Measurements from ENCODE around the gene TBK1.

TBK1 gene

DNA sequence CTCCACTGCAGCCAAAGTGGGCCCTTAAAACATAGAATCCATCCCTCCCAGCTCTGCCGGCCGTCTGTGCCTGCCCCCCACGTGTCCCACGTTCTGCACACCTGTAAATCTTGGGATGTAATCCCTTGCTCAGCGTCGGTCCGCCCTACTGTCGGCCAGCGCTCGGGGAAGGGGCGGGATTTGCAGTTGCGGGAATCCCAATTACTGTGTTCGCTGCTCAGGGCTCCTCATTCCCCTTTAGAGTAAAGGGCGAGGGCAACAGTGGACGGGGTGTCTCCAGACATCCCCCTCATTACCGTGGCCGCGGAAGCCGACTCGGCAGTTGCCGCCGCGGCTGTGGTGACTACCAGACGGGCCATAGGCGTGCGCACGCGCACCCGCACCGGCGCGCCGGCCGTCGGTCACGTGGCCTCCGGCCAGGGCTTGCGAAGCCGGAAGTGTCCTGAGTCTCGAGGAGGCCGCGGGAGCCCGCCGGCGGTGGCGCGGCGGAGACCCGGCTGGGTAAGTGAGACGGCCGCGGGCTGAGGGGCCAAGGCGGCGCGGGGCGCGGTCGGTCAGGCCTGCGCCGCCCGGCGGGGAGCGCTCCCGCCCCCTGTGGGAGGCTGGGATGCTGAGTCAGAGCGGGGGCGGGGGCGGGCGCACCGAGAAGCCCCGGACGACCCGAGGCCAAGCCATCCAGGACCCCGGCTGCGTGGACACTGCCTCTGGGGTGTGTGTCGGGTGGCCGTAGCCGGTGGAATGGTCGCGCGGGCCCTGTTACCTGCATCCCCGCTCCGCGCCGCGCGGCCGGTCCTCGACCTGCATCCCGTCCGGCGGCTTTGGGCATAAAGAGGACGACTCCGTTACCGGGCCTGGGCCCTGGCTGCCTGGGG is at the start of gene TBK1:
TBK1 (plus strand) TSS at position 434 of the 872 bp plus-strand sequence. CDS start 3,751 bp downstream, outside the sequence.
- H3K9me3 Mint-ChIP-seq: no peaks in the 10 kb centered on the region
- H3K4me1 Mint-ChIP-seq: peaks cover 17 to 28% of the 10 kb centered on the region in 2 donors
- peak within 1 kb of the TSS; percentile 93 to 97 for H3K4me3 Mint-ChIP-seq
- ATAC-seq (replicated peaks) (peak; percentile 88 to 91), DNase-seq (peak; percentile 81)
- H3K27ac Mint-ChIP-seq: peak within 1 kb of the TSS; percentile 95
- peaks cover 4 to 19% of the 10 kb centered on the region in 2 donors for H3K36me3 Mint-ChIP-seq
- no peaks in the 10 kb centered on the region for H3K27me3 Mint-ChIP-seq

DNA sequence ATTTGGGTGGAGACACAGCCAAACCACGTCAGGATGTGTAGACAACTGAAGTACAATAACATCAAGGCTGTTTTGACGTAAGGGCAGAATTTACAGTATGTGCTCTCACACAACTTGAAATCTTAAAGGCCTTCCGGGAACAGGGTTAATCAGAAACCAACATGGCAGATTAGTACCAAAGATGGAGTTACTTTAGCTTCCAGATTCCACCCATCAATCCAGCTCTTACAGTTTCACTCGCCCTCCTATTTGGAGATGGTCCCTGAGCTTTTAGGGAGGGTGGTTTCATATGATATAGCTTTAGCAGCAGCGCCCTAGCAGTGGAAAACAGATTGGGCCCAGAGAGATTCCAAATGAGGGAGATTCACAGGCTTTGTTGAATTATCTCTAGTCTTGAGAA is 49.7 kb upstream of the TBK1 start:
- peaks cover 6 to 8% of the 10 kb centered on the region in 2 donors for H3K27me3 Mint-ChIP-seq
- no peaks in the 10 kb centered on the region for H3K9me3 Mint-ChIP-seq
- no peak overlapping the region for H3K4me3 Mint-ChIP-seq
- H3K27ac Mint-ChIP-seq: no peak overlapping the region
- peaks cover 5 to 16% of the 10 kb centered on the region in 2 donors for H3K4me1 Mint-ChIP-seq
- H3K36me3 Mint-ChIP-seq: peaks cover 0 to 4% of the 10 kb centered on the region in 2 donors
- no peak for DNase-seq
- no peak for ATAC-seq (replicated peaks)

DNA sequence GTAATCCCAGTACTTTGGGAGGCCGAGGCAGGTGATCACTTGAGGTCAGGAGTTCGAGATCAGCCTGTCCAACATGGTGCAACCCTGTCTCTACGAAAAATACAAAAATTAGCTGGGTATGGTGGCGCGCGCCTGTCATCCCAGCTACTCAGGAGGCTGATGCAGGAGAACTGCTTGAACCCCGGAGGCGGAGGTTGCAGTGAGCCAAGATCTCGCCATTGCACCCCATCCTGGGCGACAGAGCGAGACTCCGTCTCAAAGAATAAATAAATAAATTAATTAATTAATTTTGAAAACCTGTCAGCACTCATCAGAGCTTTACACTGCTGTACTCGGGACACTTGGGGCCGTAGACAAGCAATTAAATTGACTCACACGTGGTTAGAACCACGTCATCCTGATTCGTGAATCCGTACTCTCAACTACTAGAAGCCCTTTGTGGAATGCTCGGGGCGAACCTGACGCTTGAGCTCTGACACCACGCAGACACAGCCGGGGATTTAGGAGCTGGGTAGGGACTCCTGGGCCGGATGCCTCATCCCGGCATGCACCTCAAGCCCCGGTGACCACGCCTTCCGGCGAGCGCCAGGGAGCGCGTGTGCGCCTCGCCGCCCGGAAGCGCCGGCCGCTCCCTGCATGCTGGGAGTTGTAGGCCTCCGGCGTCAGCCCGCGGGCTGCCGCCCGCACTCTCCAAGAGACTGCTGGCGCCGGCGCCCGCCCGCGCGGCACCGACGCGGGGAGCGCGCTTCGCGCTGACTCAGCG is 48.0 kb upstream of the TBK1 start, which contains the start of gene XPOT:
XPOT (plus strand) TSS at position 686 of the 763 bp plus-strand sequence. CDS start 5,644 bp downstream, outside the sequence.
- Mint-ChIP-seq H3K4me3 (peak within 1 kb of the TSS; percentile 99 to 100), H3K9me3 (no peaks in the 10 kb centered on the region), H3K4me1 (peaks cover 8 to 26% of the 10 kb centered on the region in 2 donors), H3K36me3 (peaks cover 4% of the 10 kb centered on the region in 2 donors), H3K27me3 (peaks cover 0 to 8% of the 10 kb centered on the region in 2 donors), H3K27ac (peak within 1 kb of the TSS; percentile 100)
- peak; percentile 94 to 96 for ATAC-seq (replicated peaks)
- DNase-seq: peak; percentile 93

DNA sequence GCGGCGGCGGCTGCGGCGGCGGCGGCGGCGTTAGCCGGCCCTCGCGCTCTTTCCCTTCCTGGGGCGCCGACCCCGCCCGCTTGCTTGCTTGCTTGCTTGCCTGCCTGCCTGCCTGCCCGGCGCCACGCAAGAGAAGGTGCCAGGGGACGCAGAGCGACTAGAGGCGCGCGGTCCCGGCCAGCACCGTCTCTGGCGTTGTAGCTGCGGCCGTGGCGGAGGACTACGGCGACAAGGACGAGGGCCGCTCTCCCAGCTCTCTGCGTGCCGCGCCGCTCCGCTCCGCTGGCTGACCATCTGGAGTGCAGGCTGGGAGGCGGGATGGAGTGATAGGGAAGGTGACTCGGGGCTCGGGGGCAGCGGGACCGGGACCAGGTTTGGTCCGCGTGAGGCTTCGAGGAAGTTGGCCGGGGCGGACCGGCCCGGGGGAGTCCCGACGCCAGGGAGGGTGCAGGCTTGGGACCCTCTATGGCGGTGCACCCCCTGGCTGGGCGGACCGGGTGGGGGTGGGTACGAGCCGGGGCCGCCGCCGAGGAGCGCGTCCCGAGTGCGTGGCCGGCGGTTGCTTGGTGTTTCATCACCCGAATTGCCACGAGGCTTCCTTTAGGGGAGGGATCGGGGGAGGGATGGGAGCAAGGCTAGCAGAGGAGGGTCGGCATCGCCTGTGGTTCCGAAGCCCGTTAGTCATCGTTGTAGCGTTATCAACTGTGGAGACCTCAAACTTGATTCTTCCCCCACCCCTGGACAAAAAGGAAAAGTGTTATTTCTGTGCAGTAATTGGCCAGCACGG is 47.3 kb upstream of the TBK1 start:
- Mint-ChIP-seq H3K36me3 (peaks cover 4% of the 10 kb centered on the region in 2 donors), H3K27me3 (peaks cover 0 to 8% of the 10 kb centered on the region in 2 donors), H3K4me1 (peaks cover 8 to 26% of the 10 kb centered on the region in 2 donors), H3K9me3 (no peaks in the 10 kb centered on the region), H3K27ac (peak overlapping the region; percentile 100), H3K4me3 (peak overlapping the region; percentile 99 to 100)
- peak; percentile 33 for DNase-seq
- ATAC-seq (replicated peaks): peak; percentile 30 to 68

DNA sequence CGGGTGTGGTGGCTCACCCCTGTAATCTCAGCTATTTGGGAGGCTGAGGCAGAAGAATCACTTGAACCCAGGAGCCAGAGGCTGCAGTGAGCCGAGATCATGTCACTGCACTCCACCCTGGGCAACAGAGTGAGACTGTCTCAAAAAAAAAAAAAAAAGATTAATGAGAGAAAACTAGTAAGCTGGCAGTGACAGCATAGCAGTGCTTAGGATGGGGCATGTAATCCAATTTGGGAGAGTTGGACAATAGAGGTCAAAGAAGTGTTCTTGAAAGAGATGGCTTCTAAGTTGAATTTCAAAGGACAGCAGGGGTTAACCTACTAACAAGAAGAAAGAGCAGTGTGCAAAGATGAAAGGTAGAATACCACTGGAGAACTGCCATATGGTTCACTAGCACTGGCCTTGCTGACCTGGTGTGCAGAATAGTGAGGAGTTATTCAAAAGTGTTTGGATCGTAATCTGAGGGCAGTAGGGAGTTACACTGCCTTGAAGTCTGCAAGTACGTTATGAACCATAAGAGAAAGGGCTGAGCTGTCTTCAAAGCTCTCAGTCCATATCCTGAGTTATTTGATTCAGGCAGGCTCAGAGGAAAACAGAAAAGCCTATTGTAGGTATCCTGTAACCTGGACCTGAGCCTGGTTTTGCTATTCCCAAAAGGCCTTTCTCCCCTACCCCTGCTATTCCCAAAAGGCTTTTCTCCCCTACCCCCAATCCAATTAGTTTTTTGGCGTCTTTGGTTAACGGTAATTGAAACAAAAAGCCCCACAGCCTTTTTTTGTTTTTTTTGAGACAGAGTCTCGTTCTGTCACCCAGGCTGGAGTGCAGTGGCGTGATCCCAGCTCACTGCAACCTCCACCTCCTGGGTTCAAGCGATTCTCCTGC is 44.3 kb upstream of the TBK1 start:
- no peaks in the 10 kb centered on the region for H3K9me3 Mint-ChIP-seq

DNA sequence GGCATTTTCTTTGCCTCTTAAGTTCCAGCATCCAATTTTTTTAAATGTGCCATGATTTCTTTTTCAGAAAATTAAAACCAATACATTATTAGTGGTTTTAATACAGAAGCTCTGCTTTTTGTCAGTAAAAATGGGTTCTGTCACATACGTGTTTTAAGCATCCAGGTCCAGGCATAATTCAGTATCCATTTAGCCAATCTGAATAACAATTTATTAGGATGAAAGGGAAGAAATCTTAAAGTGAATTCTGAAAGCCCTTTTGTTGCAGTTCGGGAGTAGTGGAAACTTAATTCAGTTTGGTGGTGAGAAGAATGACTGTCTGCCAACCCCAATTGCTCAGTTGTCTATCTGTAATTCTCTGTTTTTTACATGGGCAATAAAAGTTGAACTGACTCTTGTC is 40.5 kb upstream of the TBK1 start:
- Mint-ChIP-seq H3K27me3 (no peaks in the 10 kb centered on the region), H3K4me3 (no peak overlapping the region), H3K4me1 (peaks cover 2 to 17% of the 10 kb centered on the region in 2 donors), H3K27ac (no peak overlapping the region), H3K9me3 (no peaks in the 10 kb centered on the region), H3K36me3 (peaks cover 23 to 27% of the 10 kb centered on the region in 2 donors)
- DNase-seq (no peak), ATAC-seq (replicated peaks) (no peak)

More for the DNA sequence above, 44.3 kb upstream of the TBK1 start:
- Mint-ChIP-seq H3K4me3 (no peak overlapping the region), H3K4me1 (peaks cover 8 to 26% of the 10 kb centered on the region in 2 donors), H3K27ac (peak overlapping the region; percentile 14), H3K36me3 (peaks cover 12 to 15% of the 10 kb centered on the region in 2 donors), H3K27me3 (no peaks in the 10 kb centered on the region)
- DNase-seq (no peak), ATAC-seq (replicated peaks) (no peak)

DNA sequence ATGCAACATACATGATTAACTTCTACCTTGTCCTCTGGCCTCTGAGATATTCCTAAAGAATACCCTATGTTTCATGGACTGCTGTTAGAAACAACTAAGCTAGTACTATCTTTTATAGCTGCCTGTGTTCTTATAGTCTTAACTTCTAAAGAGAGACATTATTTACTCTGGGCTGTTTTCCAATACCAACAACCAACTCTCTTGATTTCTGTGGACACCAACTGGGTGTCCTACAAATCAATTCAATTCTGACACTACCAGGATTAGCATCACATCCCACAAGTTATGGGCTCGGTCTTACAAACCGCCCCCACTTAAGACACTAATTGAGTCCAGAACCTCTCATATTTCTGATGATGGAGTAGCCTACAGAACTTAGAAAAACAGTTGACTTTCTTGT is 39.5 kb upstream of the TBK1 start:
- H3K36me3 Mint-ChIP-seq: peaks cover 29 to 31% of the 10 kb centered on the region in 2 donors
- no peak for DNase-seq
- H3K27ac Mint-ChIP-seq: no peak overlapping the region
- no peaks in the 10 kb centered on the region for H3K27me3 Mint-ChIP-seq
- H3K4me1 Mint-ChIP-seq: peaks cover 1 to 8% of the 10 kb centered on the region in 2 donors
- H3K4me3 Mint-ChIP-seq: no peak overlapping the region
- H3K9me3 Mint-ChIP-seq: no peaks in the 10 kb centered on the region
- ATAC-seq (replicated peaks): no peak

DNA sequence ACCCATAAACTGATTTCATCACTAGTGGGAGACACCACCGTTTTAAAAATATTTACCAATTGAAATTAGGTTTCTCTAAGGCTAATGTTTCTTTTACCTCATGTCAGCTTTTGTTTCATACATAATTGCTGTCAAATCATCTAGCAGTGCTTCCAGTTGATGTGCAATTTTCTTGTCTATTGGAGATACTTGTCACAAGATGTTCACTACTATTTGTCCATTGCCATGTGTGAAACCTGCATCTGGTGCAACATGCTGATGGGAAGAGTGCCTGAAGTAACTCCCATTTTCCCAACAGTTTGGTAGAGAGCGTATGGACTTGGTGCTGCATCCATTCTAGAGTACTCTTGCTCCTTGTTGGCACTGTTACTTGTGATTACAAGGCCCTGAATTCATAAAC is 38.0 kb upstream of the TBK1 start:
- no peaks in the 10 kb centered on the region for H3K4me1 Mint-ChIP-seq
- no peaks in the 10 kb centered on the region for H3K9me3 Mint-ChIP-seq

DNA sequence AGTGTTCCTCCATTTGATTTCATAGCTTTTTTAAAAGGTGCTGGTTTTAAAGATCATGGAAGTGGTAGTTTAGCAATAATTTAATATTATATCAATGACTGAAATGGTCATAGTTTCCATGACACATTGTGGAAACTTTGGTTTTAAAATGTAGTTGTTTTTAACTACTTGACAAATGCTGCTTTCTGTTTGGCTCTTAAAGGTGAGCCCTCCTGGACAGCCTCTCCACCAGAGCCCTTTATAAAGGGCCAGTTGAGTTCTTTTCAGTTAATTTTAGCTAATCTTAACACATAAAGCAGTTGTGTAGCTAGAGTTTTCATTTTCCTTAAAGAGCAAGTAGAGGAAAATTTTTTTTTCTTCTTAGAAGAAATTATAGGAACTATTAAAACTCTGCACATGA is 33.7 kb upstream of the TBK1 start:
- no peaks in the 10 kb centered on the region for H3K27me3 Mint-ChIP-seq
- no peaks in the 10 kb centered on the region for H3K9me3 Mint-ChIP-seq
- peak; percentile 29 to 60 for ATAC-seq (replicated peaks)
- no peak overlapping the region for H3K27ac Mint-ChIP-seq
- peaks cover 34 to 37% of the 10 kb centered on the region in 2 donors for H3K36me3 Mint-ChIP-seq
- DNase-seq: no peak
- no peaks in the 10 kb centered on the region for H3K4me1 Mint-ChIP-seq
- H3K4me3 Mint-ChIP-seq: no peak overlapping the region

More for the DNA sequence above, 38.0 kb upstream of the TBK1 start:
- Mint-ChIP-seq H3K27me3 (no peaks in the 10 kb centered on the region), H3K36me3 (peaks cover 32 to 37% of the 10 kb centered on the region in 2 donors), H3K4me3 (no peak overlapping the region), H3K27ac (no peak overlapping the region)
- DNase-seq (no peak), ATAC-seq (replicated peaks) (no peak)

DNA sequence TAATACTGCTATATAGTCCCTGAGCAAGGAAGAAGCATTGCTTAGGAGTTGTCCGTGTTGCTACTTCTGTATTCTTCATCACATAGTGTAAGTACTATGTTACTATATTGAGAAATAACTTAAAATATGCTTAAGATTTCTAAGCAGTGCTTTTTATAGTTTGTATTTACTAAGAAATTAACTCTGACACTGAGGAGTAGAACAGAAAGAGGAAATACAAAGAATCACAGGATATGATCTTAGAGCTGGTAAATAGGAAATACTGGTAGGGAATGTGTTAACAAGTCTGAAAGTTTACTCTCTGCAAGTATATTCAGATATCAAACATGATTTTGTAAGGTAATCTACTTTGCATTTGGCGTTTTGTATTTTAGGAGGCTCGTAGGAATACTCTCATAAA is 32.2 kb upstream of the TBK1 start:
- H3K9me3 Mint-ChIP-seq: no peaks in the 10 kb centered on the region
- no peak overlapping the region for H3K27ac Mint-ChIP-seq
- no peak for DNase-seq
- H3K4me3 Mint-ChIP-seq: no peak overlapping the region
- H3K36me3 Mint-ChIP-seq: peaks cover 36 to 48% of the 10 kb centered on the region in 2 donors
- H3K27me3 Mint-ChIP-seq: no peaks in the 10 kb centered on the region
- ATAC-seq (replicated peaks): no peak
- no peaks in the 10 kb centered on the region for H3K4me1 Mint-ChIP-seq

DNA sequence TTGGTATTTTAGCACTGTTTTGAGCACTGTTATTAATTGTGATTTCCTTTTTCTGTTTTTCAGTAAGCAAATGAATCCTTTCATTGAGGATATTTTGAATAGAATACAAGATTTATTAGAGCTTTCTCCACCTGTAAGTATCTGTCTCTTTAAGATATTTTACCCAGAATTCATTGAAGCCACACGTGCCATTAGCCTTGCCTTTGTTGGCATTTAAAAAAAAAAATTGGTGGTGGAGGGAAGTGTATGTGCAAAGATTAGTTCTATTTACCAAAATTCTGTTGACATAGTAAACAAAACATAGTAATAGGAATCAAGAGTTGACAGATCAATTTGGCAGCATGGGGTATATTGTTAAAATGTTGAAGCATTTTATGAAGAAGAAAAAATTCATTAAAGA is 23.9 kb upstream of the TBK1 start:
- no peak overlapping the region for H3K27ac Mint-ChIP-seq

DNA sequence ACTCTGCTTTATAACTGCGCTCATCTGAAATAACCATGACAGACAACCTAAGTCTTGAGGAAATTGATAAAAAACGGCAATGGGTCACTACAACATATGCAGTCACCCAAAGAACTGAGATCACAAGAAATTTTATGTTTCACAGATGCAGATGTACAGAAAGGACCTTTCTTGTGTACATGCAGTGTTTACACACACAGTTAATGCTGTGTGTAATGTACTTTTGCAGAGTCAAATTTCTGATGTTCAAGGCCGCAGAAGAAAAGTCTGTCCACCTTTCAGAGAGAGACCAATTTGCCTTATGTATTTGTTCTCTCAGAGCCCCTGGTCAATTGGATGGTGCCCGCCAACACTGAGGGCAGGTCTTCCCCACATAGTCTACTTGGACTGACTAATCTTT is 23.0 kb upstream of the TBK1 start:
- Mint-ChIP-seq H3K27me3 (no peaks in the 10 kb centered on the region), H3K36me3 (peaks cover 42 to 67% of the 10 kb centered on the region in 2 donors), H3K27ac (no peak overlapping the region), H3K4me1 (no peaks in the 10 kb centered on the region), H3K9me3 (no peaks in the 10 kb centered on the region), H3K4me3 (no peak overlapping the region)
- DNase-seq: no peak
- ATAC-seq (replicated peaks): no peak

More for the DNA sequence above, 23.9 kb upstream of the TBK1 start:
- Mint-ChIP-seq H3K27me3 (no peaks in the 10 kb centered on the region), H3K4me3 (no peak overlapping the region), H3K9me3 (no peaks in the 10 kb centered on the region), H3K4me1 (no peaks in the 10 kb centered on the region), H3K36me3 (peaks cover 39 to 72% of the 10 kb centered on the region in 2 donors)
- DNase-seq (no peak), ATAC-seq (replicated peaks) (no peak)

DNA sequence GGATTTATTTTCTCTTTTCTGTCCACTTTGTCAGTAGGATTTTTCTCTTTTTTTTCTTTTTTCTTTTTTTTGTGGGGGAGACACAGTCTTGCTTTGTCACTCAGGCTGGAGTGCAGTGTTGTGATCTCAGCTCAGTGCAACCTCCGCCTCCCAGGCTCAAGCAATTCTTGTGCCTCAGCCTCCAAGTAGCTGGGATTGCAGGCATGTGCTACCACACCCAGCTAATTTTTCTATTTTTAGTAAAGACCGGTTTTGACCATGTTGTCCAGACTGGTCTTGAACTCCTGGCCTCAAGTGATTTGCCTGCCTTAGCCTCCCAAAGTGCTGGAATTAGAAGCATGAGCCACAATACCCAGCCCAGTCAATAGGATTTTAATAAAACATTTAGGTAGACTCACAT is 21.0 kb upstream of the TBK1 start:
- DNase-seq: no peak
- no peak for ATAC-seq (replicated peaks)
- H3K27ac Mint-ChIP-seq: no peak overlapping the region

More for the DNA sequence above, 21.0 kb upstream of the TBK1 start:
- H3K4me3 Mint-ChIP-seq: no peak overlapping the region
- no peaks in the 10 kb centered on the region for H3K9me3 Mint-ChIP-seq
- no peaks in the 10 kb centered on the region for H3K4me1 Mint-ChIP-seq
- no peaks in the 10 kb centered on the region for H3K27me3 Mint-ChIP-seq
- H3K36me3 Mint-ChIP-seq: peaks cover 44 to 64% of the 10 kb centered on the region in 2 donors
